Fibroblast of villous mesenchyme (primary cell): ENCODE data around the gene TMEM63A. TPM values are rescaled to one million over a fixed set of nuclear protein-coding genes. Genes with fewer than 3 reads are reported as not detected.

Source experiments
- DNase-seq: peaks from one replicate; pipeline ENCODE4 v3.0.0-alpha.2; 2010; ENCODE audit warnings: low read depth
- H3K4me3 ChIP-seq: 2 replicates; pipeline ENCODE4 v1.5.1; 2011; ENCODE audit warnings: low read depth, mild to moderate bottlenecking, low read length
- CTCF ChIP-seq: IDR thresholded peaks from 2 replicates; pipeline ENCODE4 v1.5.1; 2012; ENCODE audit warnings: low read depth, mild to moderate bottlenecking, low read length; ENCODE audit not compliant: insufficient read depth
- total RNA-seq: library from RNA; depleted of rRNA; stranded (reverse); fragments of >200 nt; gene quantifications from 2 replicates; pipeline ENCODE4 v1.2.3, GENCODE V29; 2012

The TMEM63A gene
- total RNA-seq, 1 donor = 26.3 TPM

GRCh38 chr1:225879521-225880221 lies 2.5 kb downstream of the TMEM63A start:
- no peak overlapping the region for H3K4me3 ChIP-seq
- TF ChIP-seq CTCF = no peak
- DNase-seq = no peak

- no peak for DNase-seq
- no peak overlapping the region for H3K4me3 ChIP-seq
- TF ChIP-seq CTCF = no peak
Observed at GRCh38 chr1:225878282-225878681, 3.9 kb downstream of the TMEM63A start.

GRCh38 chr1:225877580-225877979 lies 4.6 kb downstream of the TMEM63A start:
- DNase-seq = peak; percentile 64
- TF ChIP-seq CTCF = peak; percentile 69
- H3K4me3 ChIP-seq = no peak overlapping the region

GRCh38 chr1:225876900-225877510 lies 5.2 kb downstream of the TMEM63A start:
- no peak overlapping the region for H3K4me3 ChIP-seq
- peak; percentile 35 for DNase-seq
- TF ChIP-seq CTCF = no peak

GRCh38 chr1:225875044-225875815 lies 7.0 kb downstream of the TMEM63A start:
- DNase-seq = no peak

GRCh38 chr1:225874431-225874830 lies 7.7 kb downstream of the TMEM63A start:
- DNase-seq = no peak
- TF ChIP-seq CTCF = no peak

More at GRCh38 chr1:225875044-225875815, 7.0 kb downstream of the TMEM63A start:
- no peak for TF ChIP-seq CTCF
- no peak overlapping the region for H3K4me3 ChIP-seq

More at GRCh38 chr1:225874431-225874830, 7.7 kb downstream of the TMEM63A start:
- H3K4me3 ChIP-seq = no peak overlapping the region
